DMS 273 treated with DMSO at 0.1 percent for 48 hours (cell line): ENCODE measurements around the gene ZNF513.
"Not testable (repeated sequence)": the region's sequence is repeated elsewhere in the genome, so short reads cannot be mapped to it uniquely, and the experiment has no call there.

Experiments
- DNase-seq: peaks from one replicate; lab custom pipeline; 2025; lab: John Stamatoyannopoulos, UW

ZNF513 gene

DNA sequence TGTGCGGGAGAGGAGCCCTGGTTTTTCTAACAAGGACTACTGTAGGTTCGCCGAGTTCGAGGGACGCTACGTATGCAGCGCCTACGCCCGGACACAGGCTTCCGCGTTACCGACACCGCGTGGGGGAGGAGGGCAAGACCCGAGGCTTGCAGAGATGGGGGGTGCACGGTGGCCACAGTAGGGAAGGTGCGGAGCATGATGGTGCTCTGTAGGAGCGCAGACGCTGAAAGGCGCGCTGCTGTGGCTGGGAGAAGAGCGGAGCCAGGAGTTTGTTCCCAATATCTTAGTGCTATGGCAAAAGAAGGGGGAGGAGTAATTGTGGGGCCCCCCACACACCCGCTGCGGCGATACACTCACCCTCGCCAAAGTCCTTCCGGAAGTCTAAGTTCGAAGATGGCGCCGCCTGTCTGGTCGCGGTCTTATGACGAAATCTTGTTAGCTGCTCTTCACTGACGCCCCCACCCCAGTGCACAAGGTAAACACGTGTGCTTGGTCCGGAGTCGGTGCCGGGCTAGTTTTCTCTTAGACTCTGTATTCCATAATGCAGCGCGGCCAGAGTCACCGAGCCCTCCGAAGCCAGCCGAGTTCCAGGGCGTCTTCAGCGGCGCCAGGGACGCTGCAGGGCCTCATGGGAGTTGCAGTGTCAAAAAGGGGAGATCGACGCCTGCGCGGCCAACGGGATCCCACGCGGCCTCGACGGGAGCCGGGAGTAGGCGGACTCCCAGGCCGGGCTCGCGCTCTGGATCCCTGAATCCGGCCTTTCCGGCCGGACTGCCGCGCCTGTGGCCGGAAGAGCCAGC lies 24.0 kb downstream of the ZNF513 start, which contains the start of gene GTF3C2:
Gene GTF3C2, minus strand, starts transcription at position 383 of the 800 bp plus-strand sequence. CDS start 13,210 bp downstream, outside the sequence.
- DNase-seq: peak; percentile 96

- peak; percentile 19 for DNase-seq
These were observed 24.5 kb downstream of the ZNF513 start for GRCh38 chr2:27356056-27356381.

GRCh38 chr2:27354597-27354927 lies 26.0 kb downstream of the ZNF513 start:
- no peak for DNase-seq

DNA sequence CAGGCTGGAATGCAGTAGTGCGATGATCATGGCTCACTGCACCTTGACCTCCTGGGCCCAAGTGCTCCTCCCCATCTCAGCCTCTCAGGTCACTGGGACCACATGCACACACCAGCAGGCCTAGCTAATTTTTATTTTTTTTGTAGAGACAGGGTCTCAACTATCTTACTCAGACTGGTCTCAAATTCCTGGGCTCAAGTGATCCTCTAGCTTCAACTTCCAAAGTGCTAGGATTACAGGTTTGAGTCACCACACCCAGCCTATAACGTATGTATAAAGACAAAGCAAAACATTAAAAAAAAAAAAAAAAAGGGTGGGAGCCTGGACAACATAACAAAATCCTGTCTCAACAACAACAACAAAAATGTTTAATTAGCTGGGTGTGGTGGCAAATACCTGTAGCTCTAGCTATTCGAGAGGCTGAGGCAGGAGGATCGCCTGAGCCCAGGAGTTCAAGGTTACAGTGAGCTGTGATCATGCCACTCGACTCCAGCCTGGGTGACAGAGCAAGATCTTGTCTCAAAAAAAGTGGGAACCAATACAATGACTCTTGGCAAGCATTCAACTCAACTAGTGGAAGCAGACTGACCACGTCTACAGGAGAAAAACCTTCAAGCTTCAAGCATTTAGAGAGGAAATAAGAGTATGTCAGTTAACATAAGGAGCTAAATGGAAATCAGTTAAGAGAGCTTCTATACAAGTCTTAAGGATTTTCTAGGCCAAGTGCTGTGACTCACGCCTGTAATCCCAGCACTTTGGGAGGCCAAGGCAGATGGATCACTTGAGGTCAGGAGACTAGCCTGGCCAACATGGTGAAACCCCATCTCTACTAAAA lies 26.6 kb downstream of the ZNF513 start:
- no peak for DNase-seq

- not testable (repeated sequence) for DNase-seq
These were observed 27.2 kb downstream of the ZNF513 start for GRCh38 chr2:27353386-27353761.

DNA sequence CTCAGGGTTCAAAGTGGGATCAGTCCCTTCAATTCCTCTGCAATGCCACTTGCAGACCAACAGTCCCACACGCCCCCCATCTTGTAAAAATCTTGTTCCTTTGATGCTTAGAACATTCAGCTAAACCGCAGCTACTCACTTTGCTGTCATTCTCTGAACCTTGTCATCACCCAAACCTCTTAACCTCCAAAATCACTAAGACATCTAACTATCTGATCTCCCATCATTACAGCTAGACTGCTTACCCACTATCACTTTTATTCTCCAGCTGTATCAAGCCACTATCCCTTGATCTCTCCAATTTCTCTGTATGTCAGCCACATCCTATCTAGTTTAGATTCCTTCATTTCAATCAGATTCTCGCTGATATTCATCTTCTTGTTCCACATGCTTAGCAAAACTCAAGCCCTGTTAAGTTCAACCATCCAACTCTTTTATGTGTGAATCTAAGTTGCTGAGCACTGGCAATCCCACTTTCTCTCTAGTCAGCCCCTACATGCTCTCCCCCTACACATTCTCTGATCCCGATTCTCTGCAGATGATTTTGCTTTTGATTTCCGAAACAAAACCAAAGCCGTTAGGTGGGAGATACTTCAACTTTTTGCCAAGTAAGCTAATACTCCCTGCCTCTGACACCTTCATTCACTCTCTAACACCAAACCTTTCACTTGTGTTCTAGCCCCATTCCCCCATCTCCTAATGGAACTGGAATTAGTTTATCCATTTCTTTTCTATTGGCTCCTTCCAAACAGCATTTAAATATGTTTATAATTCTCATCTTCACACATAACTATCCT lies 28.5 kb downstream of the ZNF513 start:
- no peak for DNase-seq

DNA sequence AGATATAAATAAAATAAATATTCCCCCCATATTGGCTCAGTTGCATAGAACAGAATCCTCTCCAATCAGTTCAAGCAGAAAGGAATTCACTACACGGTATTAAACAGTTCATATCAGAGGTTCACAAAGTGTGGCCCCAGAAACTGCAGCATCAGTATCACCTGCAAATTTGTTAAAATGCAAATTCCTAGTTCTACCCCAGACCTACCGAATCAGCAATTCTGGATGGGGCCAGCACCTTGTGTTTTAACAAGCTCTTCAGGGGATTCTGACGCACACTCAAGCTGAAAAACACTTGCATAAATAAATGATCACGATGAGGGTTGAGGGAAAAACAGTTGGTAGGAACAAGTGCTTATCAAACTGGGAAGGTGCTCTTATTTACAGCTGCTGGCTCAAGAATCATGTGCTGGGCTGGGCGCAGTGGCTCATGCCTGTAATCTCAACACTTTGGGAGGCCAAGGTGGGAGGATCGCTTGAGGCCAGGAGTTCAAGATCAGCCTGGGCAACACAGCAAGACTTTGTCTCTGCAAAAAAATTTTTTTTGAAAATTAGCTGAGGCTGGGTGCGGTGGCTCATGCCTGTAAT lies 30.3 kb downstream of the ZNF513 start:
- no peak for DNase-seq

GRCh38 chr2:27347641-27348040 lies 32.9 kb downstream of the ZNF513 start:
- DNase-seq: no peak

GRCh38 chr2:27336173-27336572 lies 44.4 kb downstream of the ZNF513 start:
- DNase-seq: no peak

DNA sequence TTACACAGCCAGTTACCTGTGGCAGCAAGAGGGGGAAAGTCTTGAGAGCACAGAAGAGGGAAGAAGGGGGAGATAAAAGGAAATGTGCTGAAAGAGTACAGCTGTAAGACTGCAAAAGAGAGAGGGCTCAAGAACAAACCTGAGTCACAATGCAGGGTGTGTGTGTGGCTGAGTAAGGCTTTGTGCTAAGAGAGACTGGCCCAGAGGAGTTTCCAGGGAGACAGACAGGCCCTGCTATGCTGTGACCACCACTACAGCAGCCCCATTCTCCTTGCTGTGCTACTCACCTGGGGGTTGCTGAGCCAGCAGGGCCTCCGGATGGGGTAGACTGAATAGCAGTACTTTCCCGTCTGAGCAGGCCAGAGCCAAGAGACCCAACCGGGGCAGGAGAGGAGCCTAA lies 45.2 kb downstream of the ZNF513 start:
- no peak for DNase-seq
